NCI-H510A treated with DMSO at 0.1 percent for 48 hours (cell line): Measurements from ENCODE around the gene DDX10.
"Not testable (repeated sequence)": the region's sequence is repeated elsewhere in the genome, so short reads cannot be mapped to it uniquely, and the experiment has no call there.

Experiments
- DNase-seq: peaks from one replicate; lab custom pipeline; 2025; lab: John Stamatoyannopoulos, UW

The DDX10 gene

GRCh38 chr11:108823960-108824359 is 159.1 kb downstream of the DDX10 start:
- DNase-seq = not testable (repeated sequence)

GRCh38 chr11:108824545-108824944 is 159.7 kb downstream of the DDX10 start:
- DNase-seq = no peak

- no peak for DNase-seq
Observed at GRCh38 chr11:108825381-108825780, 160.5 kb downstream of the DDX10 start.

- DNase-seq = no peak
Observed at GRCh38 chr11:108826136-108826535, 161.3 kb downstream of the DDX10 start.

- DNase-seq = no peak
Observed at GRCh38 chr11:108835624-108836023, 170.8 kb downstream of the DDX10 start.

- no peak for DNase-seq
Observed at GRCh38 chr11:108836541-108836940, 171.7 kb downstream of the DDX10 start.

GRCh38 chr11:108838102-108838791 is 173.4 kb downstream of the DDX10 start:
- no peak for DNase-seq

GRCh38 chr11:108838792-108839105 is 173.9 kb downstream of the DDX10 start:
- DNase-seq = no peak

GRCh38 chr11:108846009-108846408 is 181.1 kb downstream of the DDX10 start:
- no peak for DNase-seq

- DNase-seq = no peak
Observed at GRCh38 chr11:108847298-108847990, 182.6 kb downstream of the DDX10 start.

GRCh38 chr11:108851781-108852180 is 186.9 kb downstream of the DDX10 start:
- DNase-seq = no peak

GRCh38 chr11:108852701-108853100 is 187.8 kb downstream of the DDX10 start:
- DNase-seq = no peak

- no peak for DNase-seq
Observed at GRCh38 chr11:108853151-108853550, 188.3 kb downstream of the DDX10 start.

GRCh38 chr11:108853864-108854263 is 189.0 kb downstream of the DDX10 start:
- DNase-seq = no peak

GRCh38 chr11:108854346-108854745 is 189.5 kb downstream of the DDX10 start:
- no peak for DNase-seq

GRCh38 chr11:108857382-108857781 is 192.5 kb downstream of the DDX10 start:
- no peak for DNase-seq

GRCh38 chr11:108858622-108859021 is 193.8 kb downstream of the DDX10 start:
- no peak for DNase-seq

GRCh38 chr11:108859510-108859909 is 194.6 kb downstream of the DDX10 start:
- no peak for DNase-seq

GRCh38 chr11:108863528-108863927 is 198.7 kb downstream of the DDX10 start:
- no peak for DNase-seq

- DNase-seq = no peak
Observed at GRCh38 chr11:108865406-108865805, 200.5 kb downstream of the DDX10 start.

GRCh38 chr11:108866781-108867180 is 201.9 kb downstream of the DDX10 start:
- no peak for DNase-seq

- no peak for DNase-seq
Observed at GRCh38 chr11:108870373-108871020, 205.6 kb downstream of the DDX10 start.

GRCh38 chr11:108871152-108871551 is 206.3 kb downstream of the DDX10 start:
- no peak for DNase-seq
